C4-2B (cell line): ENCODE results near the gene CREM.

ENCODE experiments used
- CTCF ChIP-seq: fragments of 450-650 bp; conservative IDR thresholded peaks from 2 replicates; pipeline ENCODE4 v1.5.1; 2017; ENCODE audit warnings: mild to moderate bottlenecking
- ZFX ChIP-seq: fragments of 450-650 bp; IDR thresholded peaks from 2 replicates; pipeline ENCODE4 v1.6.1; 2017

- TF ChIP-seq CTCF, result no peak
- no peak for TF ChIP-seq ZFX
Measured at GRCh38 chr10:35211390-35211789, 84.7 kb downstream of the CREM start.
